Neural progenitor cell (in vitro differentiated cells): ENCODE results near the gene CRMP1. TPM values are rescaled to one million over a fixed set of nuclear protein-coding genes. Genes with fewer than 3 reads are reported as not detected.
A peak's percentile ranks its signal among the peaks of the same experiment; 100 is the strongest.

Experiments used
- DNase-seq: peaks from one replicate; pipeline ENCODE4 v3.0.0-alpha.2; 2016; ENCODE audit warnings: low spot score
- H2AFZ ChIP-seq: fragments of 200-600 bp; sonication (generic); replicated peaks from 2 replicates; pipeline ENCODE4 v1.6.1; 2016; ENCODE audit warnings: antibody characterized with exemption
- H3F3A ChIP-seq: fragments of 200-600 bp; sonication (generic); 2 replicates; pipeline ENCODE4 v1.6.1; 2016; ENCODE audit warnings: antibody characterized with exemption, low read depth
- H3K27ac ChIP-seq: fragments of 200-600 bp; sonication (generic); 2 replicates; pipeline ENCODE4 v1.5.1; 2016; ENCODE audit warnings: mild to moderate bottlenecking
- H3K27me3 ChIP-seq: fragments of 200-600 bp; sonication (generic); 2 replicates; pipeline ENCODE4 v1.6.1; 2016; ENCODE audit warnings: mild to moderate bottlenecking, moderate library complexity
- H3K36me3 ChIP-seq: fragments of 200-600 bp; sonication (generic); 2 replicates; pipeline ENCODE4 v1.5.1; 2016
- H3K4me1 ChIP-seq: fragments of 200-600 bp; sonication (generic); 2 replicates; pipeline ENCODE4 v1.6.1; 2016; ENCODE audit warnings: mixed run types
- H3K4me2 ChIP-seq: fragments of 200-600 bp; sonication (generic); 2 replicates; pipeline ENCODE4 v1.6.1; 2016
- H3K4me3 ChIP-seq: fragments of 200-600 bp; sonication (generic); 2 replicates; pipeline ENCODE4 v1.5.1; 2016
- H3K79me2 ChIP-seq: fragments of 200-600 bp; sonication (generic); 2 replicates; pipeline ENCODE4 v1.6.1; 2016; ENCODE audit warnings: low read depth
- H3K9ac ChIP-seq: fragments of 200-600 bp; sonication (generic); 2 replicates; pipeline ENCODE4 v1.6.1; 2016
- H3K9me3 ChIP-seq: fragments of 200-600 bp; sonication (generic); 2 replicates; pipeline ENCODE4 v1.5.1; 2016; ENCODE audit warnings: low read depth
- H4K20me1 ChIP-seq: fragments of 200-600 bp; sonication (generic); 2 replicates; pipeline ENCODE4 v1.6.1; 2016; ENCODE audit warnings: low read depth
- H3K27ac Mint-ChIP-seq: 3 replicates; pipeline ENCODE4 v1.8.0; 2021; ENCODE audit warnings: mixed read lengths
- H3K27me3 Mint-ChIP-seq: 2 replicates; pipeline ENCODE4 v1.8.0; 2022; ENCODE audit warnings: low read depth, mild to moderate bottlenecking, inconsistent platforms, moderate library complexity, mixed read lengths; ENCODE audit not compliant: insufficient read depth
- H3K36me3 Mint-ChIP-seq: 3 replicates; pipeline ENCODE4 v1.8.0; 2021; ENCODE audit warnings: mixed read lengths
- H3K4me1 Mint-ChIP-seq: 3 replicates; pipeline ENCODE4 v1.8.0; 2021; ENCODE audit warnings: mixed read lengths
- H3K4me3 Mint-ChIP-seq: 3 replicates; pipeline ENCODE4 v1.8.0; 2021; ENCODE audit warnings: mild to moderate bottlenecking, moderate library complexity, mixed read lengths
- H3K9me3 Mint-ChIP-seq: 3 replicates; pipeline ENCODE4 v1.8.0; 2020; ENCODE audit warnings: mixed read lengths
- EZH2 ChIP-seq: fragments of 200-600 bp; sonication (generic); IDR thresholded peaks from 2 replicates; pipeline ENCODE4 v1.6.1; 2017; ENCODE audit warnings: antibody characterized with exemption, mild to moderate bottlenecking, moderate library complexity
- EZH2phosphoT487 ChIP-seq: fragments of 200-600 bp; sonication (generic); IDR thresholded peaks from 2 replicates; pipeline ENCODE4 v1.6.1; 2017; ENCODE audit warnings: antibody characterized with exemption
- total RNA-seq: library from RNA; depleted of rRNA; stranded (reverse); fragments of >200 nt; gene quantifications from 2 replicates; pipeline ENCODE4 v1.2.3, GENCODE V29; 2015; ENCODE audit warnings: low replicate concordance
- TF ChIP-seq, protein P1 (sequence below): fragments of 200-600 bp; sonication (generic); IDR thresholded peaks from 2 replicates; pipeline ENCODE4 v1.5.1; 2017; ENCODE audit warnings: antibody characterized with exemption, mild to moderate bottlenecking

Gene CRMP1
- total RNA-seq, 1 donor from 2014 or later: 91.4 TPM

DNA sequence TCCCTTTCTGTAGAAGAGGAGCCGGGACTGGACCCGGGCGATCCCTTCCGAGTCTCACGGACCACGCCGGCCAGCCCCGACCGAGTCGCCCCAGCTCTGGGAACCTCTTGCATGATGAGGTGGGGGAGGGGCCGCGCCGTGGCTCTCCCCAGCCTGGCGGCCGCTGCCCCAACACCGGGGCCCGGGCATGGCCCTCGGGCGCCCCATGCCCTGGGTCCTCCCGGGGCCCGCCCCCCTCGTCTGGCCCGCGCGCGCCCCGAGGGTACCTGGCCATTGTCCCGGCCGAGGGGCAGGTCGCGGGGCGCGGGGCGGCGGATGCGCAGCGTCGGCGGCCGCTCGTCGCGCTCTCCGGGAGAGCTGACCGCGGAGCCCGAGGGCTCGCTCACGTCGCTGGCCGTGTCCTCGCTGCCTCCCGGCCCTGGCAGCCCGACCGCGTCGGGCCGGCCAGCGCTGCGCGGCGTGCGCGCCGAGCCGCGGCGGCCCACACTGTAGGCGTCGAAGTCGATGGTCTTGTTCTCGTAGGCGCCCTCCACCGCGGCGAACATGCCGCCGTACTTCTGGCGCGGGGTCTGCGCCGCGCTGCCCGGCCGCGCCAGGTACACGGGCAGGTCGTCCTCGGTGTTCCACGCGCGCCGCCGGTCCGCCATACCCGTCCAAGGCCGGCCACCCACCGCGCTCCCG is 423 bp downstream of the CRMP1 start:
- H3K4me1 ChIP-seq: peaks cover 20% of the 10 kb centered on the region
- TF ChIP-seq, protein P1, sequence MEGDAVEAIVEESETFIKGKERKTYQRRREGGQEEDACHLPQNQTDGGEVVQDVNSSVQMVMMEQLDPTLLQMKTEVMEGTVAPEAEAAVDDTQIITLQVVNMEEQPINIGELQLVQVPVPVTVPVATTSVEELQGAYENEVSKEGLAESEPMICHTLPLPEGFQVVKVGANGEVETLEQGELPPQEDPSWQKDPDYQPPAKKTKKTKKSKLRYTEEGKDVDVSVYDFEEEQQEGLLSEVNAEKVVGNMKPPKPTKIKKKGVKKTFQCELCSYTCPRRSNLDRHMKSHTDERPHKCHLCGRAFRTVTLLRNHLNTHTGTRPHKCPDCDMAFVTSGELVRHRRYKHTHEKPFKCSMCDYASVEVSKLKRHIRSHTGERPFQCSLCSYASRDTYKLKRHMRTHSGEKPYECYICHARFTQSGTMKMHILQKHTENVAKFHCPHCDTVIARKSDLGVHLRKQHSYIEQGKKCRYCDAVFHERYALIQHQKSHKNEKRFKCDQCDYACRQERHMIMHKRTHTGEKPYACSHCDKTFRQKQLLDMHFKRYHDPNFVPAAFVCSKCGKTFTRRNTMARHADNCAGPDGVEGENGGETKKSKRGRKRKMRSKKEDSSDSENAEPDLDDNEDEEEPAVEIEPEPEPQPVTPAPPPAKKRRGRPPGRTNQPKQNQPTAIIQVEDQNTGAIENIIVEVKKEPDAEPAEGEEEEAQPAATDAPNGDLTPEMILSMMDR: no peak
- peak; percentile 91 for TF ChIP-seq EZH2phosphoT487
- peak; percentile 75 for TF ChIP-seq EZH2
- peaks cover 8% of the 10 kb centered on the region for H3K79me2 ChIP-seq
- peak; percentile 34 for DNase-seq
- Mint-ChIP-seq H3K4me1 (peaks cover 20% of the 10 kb centered on the region), H3K27me3 (peaks cover 42% of the 10 kb centered on the region), H3K4me3 (peak overlapping the region; percentile 81), H3K9me3 (peaks cover 4% of the 10 kb centered on the region), H3K36me3 (no peaks in the 10 kb centered on the region), H3K27ac (no peak overlapping the region)
- peaks cover 29% of the 10 kb centered on the region for H4K20me1 ChIP-seq
- H3K36me3 ChIP-seq: no peaks in the 10 kb centered on the region
- peak overlapping the region; percentile 38 for H2AFZ ChIP-seq
- H3K27me3 ChIP-seq: peaks cover 89% of the 10 kb centered on the region
- no peak overlapping the region for H3K9ac ChIP-seq
- H3F3A ChIP-seq: peaks cover 26% of the 10 kb centered on the region
- H3K4me2 ChIP-seq: peak overlapping the region; percentile 72
- H3K4me3 ChIP-seq: peak overlapping the region; percentile 40
- no peak overlapping the region for H3K27ac ChIP-seq
- no peaks in the 10 kb centered on the region for H3K9me3 ChIP-seq

DNA sequence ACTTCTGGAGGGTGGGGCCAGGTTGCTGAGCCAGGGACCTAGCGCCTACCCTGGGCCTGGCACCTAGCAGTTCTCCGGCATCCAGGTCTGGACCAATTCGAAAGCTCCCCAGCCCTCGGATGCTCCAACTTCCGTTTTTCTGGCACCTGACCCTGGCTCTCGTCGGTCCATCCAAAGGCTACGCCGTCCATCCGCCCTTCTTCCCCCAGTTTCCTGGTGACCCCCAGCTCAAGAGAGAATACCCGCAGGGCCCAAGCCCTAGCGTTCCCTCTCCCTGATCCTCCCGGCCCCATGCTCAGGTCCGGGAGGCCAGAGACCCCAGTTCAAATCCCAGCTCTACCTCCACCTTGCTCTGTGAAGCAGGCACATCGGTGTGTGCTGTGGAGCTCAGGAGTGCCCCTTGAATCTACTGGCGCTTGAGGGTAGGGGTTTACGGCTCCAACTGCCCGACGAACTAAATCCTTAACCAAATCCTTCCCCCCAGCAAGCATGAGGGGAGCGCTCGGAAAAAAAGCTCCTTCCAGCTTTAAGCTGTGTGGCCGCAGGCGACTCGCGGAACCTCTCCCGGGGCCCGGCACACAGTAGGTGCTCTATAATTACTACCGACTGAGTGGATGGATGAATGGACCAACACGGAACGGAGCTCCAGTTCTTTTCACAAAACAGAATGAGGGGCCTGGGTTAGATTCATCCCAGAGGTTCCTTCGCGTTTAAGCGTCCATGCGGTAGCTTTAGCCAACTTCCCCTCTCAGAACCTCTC is 1.1 kb downstream of the CRMP1 start:
- Mint-ChIP-seq H3K36me3 (no peaks in the 10 kb centered on the region), H3K4me3 (peak overlapping the region; percentile 81), H3K9me3 (peaks cover 4% of the 10 kb centered on the region), H3K4me1 (peaks cover 20% of the 10 kb centered on the region), H3K27ac (no peak overlapping the region), H3K27me3 (peaks cover 46% of the 10 kb centered on the region)
- H3K36me3 ChIP-seq: no peaks in the 10 kb centered on the region
- peak overlapping the region; percentile 72 for H3K4me2 ChIP-seq
- H3K4me1 ChIP-seq: peaks cover 25% of the 10 kb centered on the region
- no peak overlapping the region for H3K27ac ChIP-seq
- no peak overlapping the region for H3K9ac ChIP-seq
- DNase-seq: peak; percentile 23
- peaks cover 15% of the 10 kb centered on the region for H3K79me2 ChIP-seq
- peaks cover 26% of the 10 kb centered on the region for H3F3A ChIP-seq
- H4K20me1 ChIP-seq: peaks cover 36% of the 10 kb centered on the region
- H3K27me3 ChIP-seq: peaks cover 82% of the 10 kb centered on the region
- no peak overlapping the region for H2AFZ ChIP-seq
- TF ChIP-seq EZH2: peak; percentile 92
- peak; percentile 87 for TF ChIP-seq EZH2phosphoT487
- TF ChIP-seq, protein P1: no peak
- no peak overlapping the region for H3K4me3 ChIP-seq
- H3K9me3 ChIP-seq: no peaks in the 10 kb centered on the region

DNA sequence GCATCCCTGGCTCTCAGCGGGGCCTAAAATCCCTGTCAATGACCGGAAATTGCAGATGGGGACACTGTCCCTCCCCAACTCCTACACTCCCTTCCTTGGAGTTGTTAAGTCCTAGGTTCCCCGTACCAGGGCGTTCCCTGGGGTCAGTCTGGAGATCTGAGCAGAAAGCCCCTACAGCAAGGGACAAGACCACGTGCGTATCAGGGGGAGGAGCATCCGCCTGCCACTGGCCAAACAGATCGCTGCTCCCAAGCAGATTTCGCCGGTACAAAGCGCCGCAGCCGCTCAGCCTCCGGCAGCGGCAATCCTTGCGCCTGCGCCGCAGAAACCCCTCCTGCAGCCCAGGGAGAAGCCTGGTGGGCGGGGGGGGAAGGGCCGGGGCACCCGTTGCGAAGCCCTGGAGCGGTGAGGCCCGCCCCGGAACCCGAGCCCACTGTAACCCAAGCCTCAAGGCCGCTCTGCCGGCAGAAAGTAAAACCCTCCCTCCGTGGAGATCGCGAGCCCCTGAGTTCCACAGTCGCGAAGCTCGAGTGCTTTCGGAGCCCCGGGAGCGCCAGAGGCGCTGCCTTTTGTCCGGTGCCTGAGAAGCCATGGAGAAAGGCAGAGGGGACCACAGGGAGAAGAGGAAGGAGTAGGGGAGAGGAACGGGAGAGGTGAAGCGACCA is 2.7 kb downstream of the CRMP1 start:
- peaks cover 27% of the 10 kb centered on the region for H3K4me1 Mint-ChIP-seq
- H3K36me3 ChIP-seq: no peaks in the 10 kb centered on the region
- H3K4me3 Mint-ChIP-seq: peak overlapping the region; percentile 86
- peaks cover 51% of the 10 kb centered on the region for H4K20me1 ChIP-seq
- H3F3A ChIP-seq: peaks cover 26% of the 10 kb centered on the region
- peaks cover 39% of the 10 kb centered on the region for H3K27me3 Mint-ChIP-seq
- H3K4me2 ChIP-seq: peak overlapping the region; percentile 94
- H3K36me3 Mint-ChIP-seq: no peaks in the 10 kb centered on the region
- H3K9me3 Mint-ChIP-seq: peaks cover 4% of the 10 kb centered on the region
- H2AFZ ChIP-seq: peak overlapping the region; percentile 40
- TF ChIP-seq EZH2: no peak
- no peak for TF ChIP-seq EZH2phosphoT487
- TF ChIP-seq, protein P1: no peak
- no peak overlapping the region for H3K27ac ChIP-seq
- peak overlapping the region; percentile 51 for H3K4me3 ChIP-seq
- peak; percentile 96 for DNase-seq
- no peak overlapping the region for H3K9ac ChIP-seq
- peak overlapping the region; percentile 50 for H3K27ac Mint-ChIP-seq
- no peaks in the 10 kb centered on the region for H3K9me3 ChIP-seq
- H3K79me2 ChIP-seq: peaks cover 30% of the 10 kb centered on the region
- peaks cover 66% of the 10 kb centered on the region for H3K27me3 ChIP-seq
- peaks cover 28% of the 10 kb centered on the region for H3K4me1 ChIP-seq
